ENCODE results near the gene FIZ1.
"Not testable (repeated sequence)": the region's sequence is repeated elsewhere in the genome, so short reads cannot be mapped to it uniquely, and the experiment has no call there.

The FIZ1 gene

GRCh38 chr19:55593096-55593772 lies 6.1 kb downstream of the FIZ1 start:
- DNase-seq = no peak

- no peak for DNase-seq
These were observed 6.8 kb downstream of the FIZ1 start for GRCh38 chr19:55592391-55593090.

- no peak for DNase-seq
These were observed 7.8 kb downstream of the FIZ1 start for GRCh38 chr19:55591555-55591954.

- DNase-seq = no peak
These were observed 8.7 kb downstream of the FIZ1 start for GRCh38 chr19:55590617-55591016.

GRCh38 chr19:55590109-55590508 lies 9.2 kb downstream of the FIZ1 start:
- DNase-seq = no peak

- DNase-seq = no peak
These were observed 10.6 kb downstream of the FIZ1 start for GRCh38 chr19:55588738-55589137.

- DNase-seq = peak; percentile 77
These were observed 12.2 kb downstream of the FIZ1 start for GRCh38 chr19:55586976-55587668.

- DNase-seq = no peak
These were observed 13.5 kb downstream of the FIZ1 start for GRCh38 chr19:55585658-55586339.

GRCh38 chr19:55584871-55585270 lies 14.4 kb downstream of the FIZ1 start:
- DNase-seq = no peak

GRCh38 chr19:55583897-55584296 lies 15.4 kb downstream of the FIZ1 start:
- DNase-seq = not testable (repeated sequence)

GRCh38 chr19:55582284-55582683 lies 17.0 kb downstream of the FIZ1 start:
- DNase-seq = not testable (repeated sequence)

GRCh38 chr19:55581823-55582223 lies 17.5 kb downstream of the FIZ1 start:
- DNase-seq = no peak

- DNase-seq = no peak
These were observed 18.0 kb downstream of the FIZ1 start for GRCh38 chr19:55581145-55581822.

- DNase-seq = peak; percentile 69
These were observed 18.6 kb downstream of the FIZ1 start, which contains the start of gene ZNF579 for GRCh38 chr19:55580628-55581144. Gene ZNF579 (minus strand): TSS chr19:55580848. CDS start chr19:55579639, 1,209 bp downstream.

GRCh38 chr19:55579766-55580621 lies 19.3 kb downstream of the FIZ1 start:
- DNase-seq = no peak

- DNase-seq = no peak
These were observed 20.3 kb downstream of the FIZ1 start for GRCh38 chr19:55578761-55579747.

- no peak for DNase-seq
These were observed 21.1 kb downstream of the FIZ1 start for GRCh38 chr19:55578031-55578760.

GRCh38 chr19:55576746-55577145 lies 22.6 kb downstream of the FIZ1 start:
- no peak for DNase-seq

GRCh38 chr19:55573929-55574328 lies 25.4 kb downstream of the FIZ1 start:
- not testable (repeated sequence) for DNase-seq

Measured in amniotic stem cell (primary cell).